ENCODE results near the gene TIGD2. TPM values are rescaled to one million over a fixed set of nuclear protein-coding genes. Genes with fewer than 3 reads are reported as not detected.

The TIGD2 gene
- total and polyA plus RNA-seq, 2 of the 13 experiments (the other 11 are each of a cell fraction or from before 2014, with no cell fraction given), result 3.1 to 15.5 TPM

DNA sequence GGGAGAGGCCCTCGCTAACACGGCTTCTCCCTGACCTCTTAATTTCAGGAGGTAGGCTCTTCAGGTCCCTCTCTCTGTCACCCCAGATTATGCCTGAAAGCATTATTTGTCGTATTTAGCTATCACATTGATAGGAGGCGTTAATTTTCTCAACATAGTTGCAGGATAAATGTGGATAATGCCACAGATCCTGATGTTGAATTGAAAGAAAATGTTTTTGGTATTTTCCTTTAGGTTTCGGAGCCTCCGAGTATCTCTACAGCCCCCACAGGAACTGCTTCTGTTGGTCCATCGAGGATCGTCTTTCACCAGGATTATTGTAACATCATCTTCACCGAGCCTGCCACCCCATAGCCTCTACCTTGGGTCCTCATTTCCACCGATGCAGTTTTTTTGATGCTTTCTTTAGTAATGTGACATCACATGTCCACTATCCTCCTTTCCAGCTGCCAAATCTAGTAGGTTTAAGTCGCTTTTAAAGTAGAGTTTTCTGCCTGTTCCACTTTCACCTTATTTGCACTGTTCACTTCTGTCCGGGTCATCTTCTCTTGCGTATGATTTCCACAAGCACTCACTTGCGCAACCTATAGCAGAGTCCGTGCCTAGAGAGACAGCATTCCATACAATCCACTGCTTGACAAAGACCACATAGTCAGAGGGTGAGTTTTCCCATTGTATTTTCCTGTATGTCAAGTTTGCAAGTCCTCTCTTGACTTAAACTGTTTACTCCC, 665 bp downstream of the TIGD2 start (continued):
- TF ChIP-seq ZBTB46 (CRISPR knock-in tag; IDR thresholded peaks at IDR 0.05; ENCODE audit: borderline replicate concordance), result no peak
- TF ChIP-seq NCOR1 (IDR thresholded peaks at IDR 0.05; ENCODE audit: borderline replicate concordance, low read length), result peak; percentile 91
- TF ChIP-seq MEF2D (CRISPR knock-in tag; IDR thresholded peaks at IDR 0.05), result no peak
- TF ChIP-seq CSRNP1 (CRISPR knock-in tag; IDR thresholded peaks at IDR 0.05), result no peak
- TF ChIP-seq CBX2 (IDR thresholded peaks at IDR 0.05; ENCODE audit: low read depth, low read length), result no peak
- no peak for TF ChIP-seq CBX2 (CRISPR knock-in tag; IDR thresholded peaks at IDR 0.05; ENCODE audit: low read depth)
- TF ChIP-seq ZNF550 (CRISPR knock-in tag; IDR thresholded peaks at IDR 0.05; ENCODE audit: borderline replicate concordance), result no peak
- TF ChIP-seq MATR3 (CRISPR knock-in tag; IDR thresholded peaks at IDR 0.05), result no peak
- 0 out of 2 replicates have a peak, but pooled peaks have one; percentile 17 for TF ChIP-seq ATF7 (IDR thresholded peaks at IDR 0.05)
- TF ChIP-seq ATF7 (CRISPR knock-in tag; IDR thresholded peaks at IDR 0.05), result no peak; the same call in 1 of the 2 replicates
- no peak for TF ChIP-seq FLYWCH1 (CRISPR knock-in tag; IDR thresholded peaks at IDR 0.05)
- TF ChIP-seq GATA4 (IDR thresholded peaks at IDR 0.05; ENCODE audit: borderline replicate concordance, low read depth), result no peak
- TF ChIP-seq ZNF276 (CRISPR knock-in tag; IDR thresholded peaks at IDR 0.05; ENCODE audit: low read depth), result 0 out of 2 replicates have a peak, but pooled peaks have one; percentile 35
- no peak for TF ChIP-seq TEAD2 (CRISPR knock-in tag; IDR thresholded peaks at IDR 0.05)
- peak; percentile 96 for TF ChIP-seq SOX5 (CRISPR knock-in tag; IDR thresholded peaks at IDR 0.05; ENCODE audit: borderline replicate concordance)
- TF ChIP-seq RFX5 (IDR thresholded peaks at IDR 0.05; ENCODE audit: low read depth, low read length), result no peak
- peak; percentile 77 for TF ChIP-seq DPF2 (CRISPR knock-in tag; IDR thresholded peaks at IDR 0.05; ENCODE audit: borderline replicate concordance, low read depth)
- no peak for TF ChIP-seq ZNF724P (CRISPR knock-in tag; IDR thresholded peaks at IDR 0.05; ENCODE audit: borderline replicate concordance)
- TF ChIP-seq, protein P1, sequence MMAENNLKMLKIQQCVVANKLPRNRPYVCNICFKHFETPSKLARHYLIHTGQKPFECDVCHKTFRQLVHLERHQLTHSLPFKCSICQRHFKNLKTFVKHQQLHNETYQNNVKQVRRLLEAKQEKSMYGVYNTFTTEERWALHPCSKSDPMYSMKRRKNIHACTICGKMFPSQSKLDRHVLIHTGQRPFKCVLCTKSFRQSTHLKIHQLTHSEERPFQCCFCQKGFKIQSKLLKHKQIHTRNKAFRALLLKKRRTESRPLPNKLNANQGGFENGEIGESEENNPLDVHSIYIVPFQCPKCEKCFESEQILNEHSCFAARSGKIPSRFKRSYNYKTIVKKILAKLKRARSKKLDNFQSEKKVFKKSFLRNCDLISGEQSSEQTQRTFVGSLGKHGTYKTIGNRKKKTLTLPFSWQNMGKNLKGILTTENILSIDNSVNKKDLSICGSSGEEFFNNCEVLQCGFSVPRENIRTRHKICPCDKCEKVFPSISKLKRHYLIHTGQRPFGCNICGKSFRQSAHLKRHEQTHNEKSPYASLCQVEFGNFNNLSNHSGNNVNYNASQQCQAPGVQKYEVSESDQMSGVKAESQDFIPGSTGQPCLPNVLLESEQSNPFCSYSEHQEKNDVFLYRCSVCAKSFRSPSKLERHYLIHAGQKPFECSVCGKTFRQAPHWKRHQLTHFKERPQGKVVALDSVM (CRISPR knock-in tag; IDR thresholded peaks at IDR 0.05), result 0 out of 2 replicates have a peak, but pooled peaks have one; percentile 5
- TF ChIP-seq SNAI1 (CRISPR knock-in tag; IDR thresholded peaks at IDR 0.05; ENCODE audit: borderline replicate concordance), result peak; percentile 62; the same call in 1 of the 2 replicates
- TF ChIP-seq HNRNPH1 (optimal IDR thresholded peaks at IDR 0.05; ENCODE audit: low read depth, low read length), result no peak
- no peak for TF ChIP-seq ZNF543 (CRISPR knock-in tag; IDR thresholded peaks at IDR 0.05)
- peak; percentile 59 for TF ChIP-seq ZKSCAN1 (IDR thresholded peaks at IDR 0.05; ENCODE audit: low read length)

Data from HepG2 (cell line).